Measurements from ENCODE around the gene DYDC1.
A peak's percentile ranks its signal among the peaks of the same experiment; 100 is the strongest.

The DYDC1 gene

DNA sequence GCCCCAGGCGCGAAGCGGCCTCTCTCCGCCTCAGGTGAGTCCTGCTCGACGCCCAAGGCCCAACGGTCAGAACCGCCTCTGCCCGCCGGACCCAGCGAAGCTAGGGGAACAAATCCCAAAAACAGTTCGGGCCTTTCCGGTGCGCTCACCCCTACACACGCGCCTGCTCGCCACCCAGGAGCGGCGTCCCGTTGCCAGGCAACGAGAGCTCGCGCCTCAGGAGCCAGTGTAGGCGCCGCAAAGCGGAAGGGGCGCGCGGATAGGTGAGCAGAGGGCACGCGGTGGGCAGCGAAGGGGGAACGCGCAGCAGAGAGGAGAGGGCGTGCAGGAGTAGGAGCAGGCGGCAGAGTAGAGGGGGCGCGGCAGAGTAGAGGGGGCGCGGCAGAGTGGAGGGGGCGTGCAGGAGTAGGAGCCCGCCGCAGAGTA, at the start of gene DYDC1, which contains the start of gene DYDC2:
Gene DYDC1, minus strand, starts transcription at position 193 of the 426 bp plus-strand sequence. CDS start 4,154 bp downstream, outside the sequence.
Gene DYDC2, plus strand, starts transcription at position 219 of the 426 bp plus-strand sequence. CDS start 5,663 bp downstream, outside the sequence.
- DNase-seq (ENCODE audit: extremely low read depth, low read depth) = no peak
- TF ChIP-seq, protein P1, sequence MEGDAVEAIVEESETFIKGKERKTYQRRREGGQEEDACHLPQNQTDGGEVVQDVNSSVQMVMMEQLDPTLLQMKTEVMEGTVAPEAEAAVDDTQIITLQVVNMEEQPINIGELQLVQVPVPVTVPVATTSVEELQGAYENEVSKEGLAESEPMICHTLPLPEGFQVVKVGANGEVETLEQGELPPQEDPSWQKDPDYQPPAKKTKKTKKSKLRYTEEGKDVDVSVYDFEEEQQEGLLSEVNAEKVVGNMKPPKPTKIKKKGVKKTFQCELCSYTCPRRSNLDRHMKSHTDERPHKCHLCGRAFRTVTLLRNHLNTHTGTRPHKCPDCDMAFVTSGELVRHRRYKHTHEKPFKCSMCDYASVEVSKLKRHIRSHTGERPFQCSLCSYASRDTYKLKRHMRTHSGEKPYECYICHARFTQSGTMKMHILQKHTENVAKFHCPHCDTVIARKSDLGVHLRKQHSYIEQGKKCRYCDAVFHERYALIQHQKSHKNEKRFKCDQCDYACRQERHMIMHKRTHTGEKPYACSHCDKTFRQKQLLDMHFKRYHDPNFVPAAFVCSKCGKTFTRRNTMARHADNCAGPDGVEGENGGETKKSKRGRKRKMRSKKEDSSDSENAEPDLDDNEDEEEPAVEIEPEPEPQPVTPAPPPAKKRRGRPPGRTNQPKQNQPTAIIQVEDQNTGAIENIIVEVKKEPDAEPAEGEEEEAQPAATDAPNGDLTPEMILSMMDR (IDR thresholded peaks at IDR 0.05; ENCODE audit: low read depth, low read length, missing control alignments) = no peak
- peak within 1 kb of the TSS; percentile 7; the same call in 1 of the 2 replicates for H3K4me3 ChIP-seq (replicated peaks; ENCODE audit: low read depth, low read length)

DNA sequence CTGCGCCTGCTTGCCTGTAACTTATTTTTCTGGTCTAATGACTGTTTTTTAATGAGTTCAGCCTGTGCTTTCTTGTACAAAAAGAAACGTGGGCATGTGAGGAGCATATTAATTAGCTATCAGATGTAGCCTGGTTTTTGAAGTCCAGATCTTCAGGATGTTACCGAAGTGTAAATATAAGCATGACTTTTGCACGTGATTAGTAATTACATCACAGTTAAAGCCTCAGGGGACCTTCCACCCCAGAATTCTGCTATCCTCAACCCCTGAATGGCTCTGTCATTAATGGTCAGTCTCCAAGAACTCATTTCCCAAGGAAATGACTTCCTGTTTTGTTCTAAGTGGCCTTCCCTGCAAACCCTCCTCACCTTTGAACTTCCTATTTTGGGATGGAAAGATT, 49.6 kb upstream of the DYDC1 start:
- no peak overlapping the region for H3K4me3 ChIP-seq (replicated peaks; ENCODE audit: low read depth, low read length)
- no peak for DNase-seq (ENCODE audit: extremely low read depth, low read depth)

DNA sequence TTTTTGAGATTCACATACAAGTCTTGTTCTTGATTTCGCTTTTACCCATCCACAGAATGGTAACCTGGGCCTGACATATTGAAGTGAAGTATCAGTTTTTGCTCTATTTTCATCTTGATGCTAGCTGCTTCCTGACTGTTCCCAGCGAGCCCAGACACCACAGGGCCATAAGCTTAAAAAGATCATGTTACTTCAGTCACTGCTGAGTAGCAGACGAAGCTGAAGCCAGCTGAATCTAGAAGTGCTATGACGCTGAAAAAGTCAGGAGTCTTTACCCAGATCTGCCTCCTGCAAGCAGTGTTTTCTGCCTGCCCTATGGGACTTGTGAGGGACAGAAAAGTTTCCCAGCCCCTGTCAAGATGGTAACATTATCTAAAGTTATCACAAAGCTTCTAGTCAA, 49.1 kb upstream of the DYDC1 start:
- TF ChIP-seq, protein P1 (IDR thresholded peaks at IDR 0.05; ENCODE audit: low read depth, low read length, missing control alignments) = no peak
- no peak overlapping the region for H3K4me3 ChIP-seq (replicated peaks; ENCODE audit: low read depth, low read length)
- peak; percentile 25 for DNase-seq (ENCODE audit: extremely low read depth, low read depth)

More for the DNA sequence above, 49.6 kb upstream of the DYDC1 start:
- TF ChIP-seq, protein P1 (IDR thresholded peaks at IDR 0.05; ENCODE audit: low read depth, low read length, missing control alignments) = no peak

DNA sequence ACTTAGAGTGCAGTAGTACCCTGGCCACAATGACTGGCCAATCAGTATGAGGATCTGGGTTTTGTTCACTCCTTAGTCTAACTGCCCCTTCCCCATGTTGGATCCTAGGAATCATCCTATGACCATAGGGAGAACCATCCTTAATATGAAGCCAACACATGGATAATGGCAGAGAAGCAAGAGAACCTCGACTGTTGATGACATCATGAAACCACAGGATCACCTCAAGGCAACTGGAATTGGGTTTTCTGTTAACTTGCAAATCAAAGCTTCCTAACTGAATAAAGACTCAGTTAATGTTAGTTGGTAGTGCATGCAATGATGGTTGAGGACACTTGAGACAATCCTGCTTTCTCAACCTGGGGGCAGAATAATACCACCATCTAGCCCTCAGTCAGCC, 48.5 kb upstream of the DYDC1 start:
- TF ChIP-seq, protein P1 (IDR thresholded peaks at IDR 0.05; ENCODE audit: low read depth, low read length, missing control alignments) = no peak
- DNase-seq (ENCODE audit: extremely low read depth, low read depth) = no peak
- H3K4me3 ChIP-seq (replicated peaks; ENCODE audit: low read depth, low read length) = no peak overlapping the region

DNA sequence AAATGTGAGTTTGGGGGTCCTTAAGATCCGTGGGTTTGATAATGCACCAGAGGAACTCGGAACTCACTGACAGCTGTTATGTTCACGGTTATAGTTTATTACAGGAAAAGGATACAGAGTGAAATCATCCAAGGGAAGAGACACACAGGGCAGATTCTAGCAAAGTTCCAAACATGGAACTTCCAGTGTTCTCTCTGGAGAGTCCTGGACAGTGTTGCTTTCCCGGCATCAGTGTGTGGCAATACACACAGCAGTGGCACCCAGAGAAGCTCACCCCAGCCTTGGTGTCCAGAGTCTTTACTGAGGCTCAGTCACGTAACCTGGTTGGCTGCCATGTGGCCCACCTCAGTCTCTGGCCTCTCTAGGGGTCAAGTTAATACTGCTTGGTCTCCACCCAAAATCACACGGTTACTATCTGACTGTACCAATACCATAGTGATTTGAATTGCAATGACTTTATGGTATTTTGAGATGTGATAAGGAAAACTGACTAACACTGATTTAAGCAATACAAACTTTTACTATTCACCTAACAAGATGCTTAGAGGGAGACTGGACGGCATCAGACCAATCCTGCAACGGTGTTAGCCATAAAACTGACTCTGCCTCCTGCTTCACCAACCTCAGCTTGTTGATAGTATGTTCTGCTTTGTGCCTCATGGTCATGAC, 43.7 kb upstream of the DYDC1 start:
- no peak for DNase-seq (ENCODE audit: extremely low read depth, low read depth)
- H3K4me3 ChIP-seq (replicated peaks; ENCODE audit: low read depth, low read length) = no peak overlapping the region
- TF ChIP-seq, protein P1 (IDR thresholded peaks at IDR 0.05; ENCODE audit: low read depth, low read length, missing control alignments) = no peak

DNA sequence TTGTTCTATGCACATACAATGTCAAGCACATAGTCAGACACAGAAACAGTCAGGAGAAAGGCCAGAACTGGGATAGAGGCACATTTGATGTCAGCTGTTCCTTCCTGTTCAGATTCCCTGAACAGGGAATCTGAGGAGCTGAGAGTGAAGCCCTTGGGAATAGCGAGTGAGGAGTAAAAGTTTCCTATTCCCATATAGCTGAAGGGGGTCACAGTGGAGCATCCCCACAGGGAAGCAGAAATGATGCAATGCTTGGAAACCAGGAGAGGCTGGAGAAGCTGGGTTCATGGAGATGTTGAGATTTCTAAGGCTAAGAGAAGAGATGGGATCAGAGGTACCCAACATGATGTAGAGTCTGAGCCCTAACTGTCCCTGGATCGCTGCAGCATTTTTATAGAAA, 40.5 kb upstream of the DYDC1 start:
- DNase-seq (ENCODE audit: extremely low read depth, low read depth) = no peak
- TF ChIP-seq, protein P1 (IDR thresholded peaks at IDR 0.05; ENCODE audit: low read depth, low read length, missing control alignments) = no peak
- H3K4me3 ChIP-seq (replicated peaks; ENCODE audit: low read depth, low read length) = no peak overlapping the region
